HG03354 (cell line): ENCODE results near the gene CXXC1.
"Not testable (repeated sequence)": the region's sequence is repeated elsewhere in the genome, so short reads cannot be mapped to it uniquely, and the experiment has no call there.

Source experiments
- ATAC-seq: cut with Tn5 transposase; IDR thresholded peaks from one replicate; pipeline ENCODE4 v1.9.1; 2021; ENCODE audit warnings: mild to moderate bottlenecking; ENCODE audit not compliant: unreplicated experiment, poor library complexity, severe bottlenecking

CXXC1 gene

GRCh38 chr18:50277942-50278341 is 9.6 kb downstream of the CXXC1 start:
- no peak for ATAC-seq

DNA sequence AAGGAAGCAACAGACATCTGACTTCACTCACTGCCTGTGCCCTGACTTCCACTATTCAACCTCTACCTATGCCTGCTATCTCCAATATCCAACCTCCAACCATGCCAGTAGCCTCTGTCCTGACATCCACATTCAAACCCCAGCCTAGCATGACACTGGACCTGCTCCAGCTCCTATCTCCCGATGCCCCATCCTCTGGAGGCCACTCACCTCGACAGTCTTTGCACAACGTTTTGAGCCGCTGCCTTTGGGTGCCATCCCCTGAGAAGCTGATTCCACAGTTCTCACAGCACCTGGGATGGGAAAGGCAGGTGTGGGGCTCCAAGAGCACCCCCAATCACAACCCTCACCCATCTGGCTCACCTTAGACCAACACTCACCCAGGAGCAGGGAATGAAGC is 11.0 kb downstream of the CXXC1 start:
- ATAC-seq = no peak

DNA sequence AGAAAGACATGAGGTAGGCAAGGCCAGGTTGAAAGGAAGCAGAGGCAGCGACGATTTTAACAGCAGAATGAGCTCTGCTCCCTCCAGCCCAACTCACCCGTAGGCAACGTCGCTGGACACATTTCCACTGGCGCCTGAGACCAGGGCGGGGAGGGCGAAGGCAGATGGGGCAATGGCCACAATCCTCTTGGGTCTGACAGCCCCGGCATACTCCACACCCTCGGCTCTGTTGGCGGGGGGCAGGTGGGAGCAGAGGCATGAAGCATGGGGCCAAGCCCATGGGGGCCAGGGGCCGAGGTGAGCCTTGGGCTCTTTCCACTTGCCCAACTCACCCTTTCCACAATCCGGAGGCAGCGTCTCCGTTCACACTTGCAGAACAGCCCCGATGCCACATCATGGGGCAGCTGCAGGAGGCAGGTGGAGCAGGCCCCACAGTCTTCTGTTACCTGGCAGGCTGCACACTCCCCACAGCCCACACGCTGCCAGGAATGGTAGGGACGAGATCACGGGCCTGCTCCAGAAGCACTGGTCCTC is 11.9 kb downstream of the CXXC1 start:
- ATAC-seq = no peak

GRCh38 chr18:50274941-50275340 is 12.6 kb downstream of the CXXC1 start:
- no peak for ATAC-seq

DNA sequence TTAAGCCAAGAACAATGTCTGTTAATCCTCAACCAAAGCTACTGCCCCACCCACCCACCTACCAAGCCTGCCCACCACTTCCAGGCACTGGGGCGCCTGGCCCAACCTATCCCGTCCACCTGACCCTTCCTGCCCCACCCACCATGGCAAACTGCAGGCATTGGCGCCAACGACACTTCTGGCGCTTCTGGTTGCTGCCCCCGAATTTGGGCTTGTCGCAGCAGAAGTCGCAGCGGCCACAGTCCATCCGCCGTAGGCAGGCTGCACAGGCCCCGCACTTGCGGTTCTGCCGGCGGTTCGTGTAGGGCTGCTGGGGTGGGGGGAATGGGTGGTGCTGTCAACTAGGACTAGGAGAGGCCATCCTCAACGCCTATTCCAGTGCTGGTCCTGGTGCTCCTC is 13.4 kb downstream of the CXXC1 start:
- ATAC-seq = no peak

DNA sequence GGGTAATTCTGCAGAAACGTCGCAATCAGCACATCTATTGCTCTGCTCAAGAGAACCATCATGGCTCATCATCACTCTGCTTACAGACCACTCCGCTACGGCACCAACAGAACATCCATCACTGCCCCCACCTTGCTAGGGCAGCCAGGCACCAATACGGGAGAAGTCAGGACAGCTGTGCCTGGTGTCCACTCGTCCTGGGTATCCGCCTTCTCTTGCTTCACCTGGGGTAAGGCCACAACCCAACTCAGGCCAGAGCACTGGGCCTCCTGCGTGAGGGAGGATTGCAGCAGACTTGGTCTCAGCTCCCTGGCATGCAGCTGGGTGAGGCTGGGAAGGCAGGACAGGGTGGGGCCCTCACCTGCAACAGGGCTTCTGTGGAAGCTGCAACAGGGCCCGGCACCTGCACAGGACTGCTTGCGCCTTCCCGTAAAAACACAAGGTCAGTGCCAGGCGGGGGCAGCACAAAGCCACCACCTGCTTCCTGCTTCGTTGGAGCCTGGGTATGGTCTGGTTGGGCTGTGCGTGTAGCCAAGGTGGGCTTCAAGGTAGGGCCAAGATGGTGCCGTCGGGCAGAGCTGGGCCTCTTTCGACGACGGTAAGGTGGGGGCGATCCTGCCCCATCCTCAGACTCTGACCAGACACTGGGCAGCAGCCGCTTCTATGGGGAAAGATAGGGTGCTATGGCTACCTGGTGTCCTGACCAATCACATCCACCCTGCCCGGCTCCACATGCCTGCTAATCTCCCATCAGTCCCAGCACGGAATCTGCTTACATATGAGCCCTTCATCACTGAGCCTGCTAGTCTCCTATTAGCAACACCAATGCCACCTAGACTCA is 14.1 kb downstream of the CXXC1 start:
- no peak for ATAC-seq

DNA sequence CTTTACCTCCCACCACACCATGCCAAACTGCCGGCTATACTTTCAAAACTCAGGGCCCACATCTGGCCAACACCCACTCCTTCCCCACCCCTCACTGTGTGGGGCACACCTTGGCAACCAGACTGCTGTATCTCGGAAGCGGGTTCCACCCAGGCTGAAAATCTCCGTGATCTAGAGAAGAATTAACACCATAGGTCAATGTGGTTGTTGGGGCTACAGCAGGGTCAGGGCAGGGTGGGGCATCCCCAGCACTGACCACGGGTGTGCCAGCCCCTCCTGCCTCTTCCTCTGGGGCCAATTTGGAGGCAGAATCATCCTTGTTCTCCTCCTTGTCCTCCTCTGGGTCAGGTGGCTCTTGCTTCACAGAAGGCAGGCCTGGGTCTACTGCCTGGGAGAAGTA is 14.9 kb downstream of the CXXC1 start:
- no peak for ATAC-seq

GRCh38 chr18:50268022-50268747 is 19.3 kb downstream of the CXXC1 start:
- peak; percentile 80 for ATAC-seq

- ATAC-seq = peak; percentile 81
Measured at GRCh38 chr18:50266248-50266704, 21.2 kb downstream of the CXXC1 start, which contains the start of gene CFAP53. CFAP53 (minus strand) TSS chr18:50266495; CDS start chr18:50266404, 91 bp downstream.

- ATAC-seq = no peak
Measured at GRCh38 chr18:50262977-50263376, 24.5 kb downstream of the CXXC1 start.

- no peak for ATAC-seq
Measured at GRCh38 chr18:50250935-50251334, 36.6 kb downstream of the CXXC1 start.

DNA sequence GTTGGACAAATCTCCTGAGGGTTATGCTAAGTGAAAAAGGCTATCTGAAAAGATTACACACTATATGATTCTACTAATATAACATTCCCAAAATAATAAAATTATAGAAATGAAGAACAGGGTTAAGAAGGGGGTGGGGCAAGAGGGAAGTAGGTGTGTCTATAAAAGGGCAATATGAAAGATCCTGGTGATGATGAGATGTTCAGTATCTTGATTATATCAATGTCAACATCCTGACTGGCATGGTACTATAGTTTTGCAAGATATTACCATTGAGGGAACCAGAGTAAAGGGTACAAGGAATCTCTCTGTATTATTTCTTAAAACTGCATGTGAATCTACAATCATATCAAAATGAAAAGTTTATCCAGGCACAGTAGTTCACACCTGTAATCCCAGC is 37.9 kb downstream of the CXXC1 start:
- ATAC-seq = no peak

GRCh38 chr18:50247561-50247960 is 39.9 kb downstream of the CXXC1 start:
- no peak for ATAC-seq

GRCh38 chr18:50241768-50242167 is 45.7 kb downstream of the CXXC1 start:
- not testable (repeated sequence) for ATAC-seq

GRCh38 chr18:50240080-50240563 is 47.4 kb downstream of the CXXC1 start:
- ATAC-seq = no peak

GRCh38 chr18:50232419-50232818 is 55.1 kb downstream of the CXXC1 start:
- ATAC-seq = no peak
